Activated effector memory CD4-positive, alpha-beta T cell treated with Interleukin-2 at 50 U/mL for 16 hours (primary cell): ENCODE results near the gene NGEF.

Source experiments
- DNase-seq: peaks from one replicate; pipeline ENCODE4 v3.0.0-alpha.2; 2020

NGEF gene

GRCh38 chr2:233044974-233045605 is 32.0 kb upstream of the NGEF start:
- DNase-seq = no peak

DNA sequence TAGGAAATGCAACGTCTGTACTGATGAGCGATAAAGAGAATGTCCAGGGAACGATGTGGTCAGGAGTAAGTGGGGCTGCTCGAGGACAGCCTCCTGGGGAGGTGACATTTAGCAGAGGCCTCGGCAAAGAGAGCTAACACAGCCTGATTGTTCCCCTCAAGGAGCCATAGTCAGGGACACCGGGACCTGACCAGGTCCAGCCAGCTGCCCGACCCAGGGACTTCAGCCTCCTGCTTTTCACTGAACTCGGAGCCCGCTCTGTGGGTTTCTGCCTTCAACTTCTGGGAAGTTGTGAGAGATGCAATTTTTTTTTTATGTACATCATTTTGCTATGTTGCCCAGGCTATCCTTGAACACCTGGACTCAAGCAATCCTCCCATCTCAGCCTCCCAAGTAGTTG is 29.5 kb upstream of the NGEF start:
- DNase-seq = no peak

- DNase-seq = no peak
These were observed 28.8 kb upstream of the NGEF start for GRCh38 chr2:233041722-233042323.

DNA sequence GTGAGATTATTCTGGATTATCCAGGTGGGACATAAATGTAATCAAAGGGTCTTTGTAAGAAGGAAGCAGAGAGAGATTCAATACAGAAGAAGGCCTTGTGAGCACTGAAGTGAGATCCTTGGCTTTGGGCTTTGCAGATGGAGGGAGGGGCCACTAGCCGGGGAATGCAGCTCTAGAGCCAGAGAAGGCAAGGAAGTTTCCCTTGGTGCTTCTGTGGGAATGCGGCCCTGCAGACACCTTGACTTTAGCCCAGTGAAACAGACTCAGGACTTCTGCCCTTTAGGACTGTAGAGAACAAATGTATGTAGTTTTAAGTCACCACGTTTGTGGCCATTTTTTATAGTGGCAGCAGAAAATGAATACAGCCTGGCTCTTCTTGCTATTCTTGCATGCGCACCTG is 27.5 kb upstream of the NGEF start:
- DNase-seq = no peak

- DNase-seq = no peak
These were observed 26.9 kb upstream of the NGEF start for GRCh38 chr2:233039846-233040530.

GRCh38 chr2:233039212-233039845 is 26.3 kb upstream of the NGEF start:
- DNase-seq = no peak

GRCh38 chr2:233037078-233037477 is 24.0 kb upstream of the NGEF start:
- no peak for DNase-seq

- DNase-seq = no peak
These were observed 23.2 kb upstream of the NGEF start for GRCh38 chr2:233036162-233036838.

DNA sequence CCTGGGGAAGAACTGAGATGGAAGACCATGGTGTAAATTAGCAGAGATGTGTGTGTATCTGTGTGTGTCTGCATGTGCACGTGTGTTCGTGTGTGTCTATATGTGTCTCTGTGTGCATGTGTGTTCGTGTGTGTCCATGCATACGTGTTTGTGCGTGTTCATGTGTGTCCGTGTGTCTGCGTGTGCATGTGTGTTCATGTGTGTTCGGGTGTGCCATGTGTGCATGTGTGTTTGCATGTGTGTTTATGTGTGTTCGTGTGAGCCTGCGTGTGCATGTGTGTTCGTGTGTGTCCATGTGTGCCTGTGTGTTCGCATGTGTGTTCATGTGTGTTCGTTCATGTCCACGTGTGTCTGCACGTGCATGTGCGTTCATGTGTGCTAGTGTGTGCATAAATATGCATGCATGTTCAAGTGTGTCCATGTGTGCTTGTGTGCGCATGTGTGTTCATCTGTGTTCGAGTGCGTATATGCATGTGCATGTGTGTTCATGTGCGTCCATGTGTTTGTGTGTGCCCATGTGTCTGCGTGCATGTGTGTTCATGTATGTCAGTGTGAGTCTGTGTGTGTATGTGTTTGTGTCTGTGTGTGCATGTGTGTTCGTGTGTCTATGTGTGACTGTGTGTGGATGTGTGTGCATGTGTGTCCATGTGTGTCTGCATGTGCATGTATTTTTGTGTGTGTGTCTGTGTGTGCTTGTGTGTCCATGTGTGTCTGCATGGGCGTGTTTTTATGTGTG is 22.5 kb upstream of the NGEF start:
- no peak for DNase-seq

- no peak for DNase-seq
These were observed 21.2 kb upstream of the NGEF start for GRCh38 chr2:233034091-233034882.

- DNase-seq = no peak
These were observed 20.6 kb upstream of the NGEF start for GRCh38 chr2:233033672-233034071.

- DNase-seq = no peak
These were observed 19.7 kb upstream of the NGEF start, which contains the start of gene NEU2 for GRCh38 chr2:233032551-233033320. Gene NEU2, plus strand, starts transcription at chr2:233032672. Its CDS starts 0 bp downstream, at chr2:233032672.

GRCh38 chr2:233031556-233032500 is 18.8 kb upstream of the NGEF start:
- no peak for DNase-seq

DNA sequence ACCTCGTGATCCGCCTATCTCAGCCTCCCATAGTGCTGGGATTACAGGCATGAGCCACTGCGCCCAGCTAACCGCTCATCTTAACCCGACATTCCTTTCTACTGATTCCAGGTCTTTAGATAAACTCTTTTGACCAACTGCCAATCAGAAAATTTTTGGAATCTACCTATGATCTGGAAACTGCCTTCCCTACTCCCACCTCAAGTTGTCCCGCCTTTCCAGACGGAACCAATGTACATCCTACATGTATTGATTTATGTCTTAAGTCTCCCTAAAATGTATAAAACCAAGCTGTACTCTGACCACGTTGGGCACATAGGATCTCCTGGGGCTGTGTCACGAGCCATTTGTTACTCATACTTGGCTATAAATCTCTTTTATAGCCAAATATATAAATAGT is 16.3 kb upstream of the NGEF start:
- no peak for DNase-seq

- DNase-seq = no peak
These were observed 13.2 kb upstream of the NGEF start for GRCh38 chr2:233026198-233026813.

DNA sequence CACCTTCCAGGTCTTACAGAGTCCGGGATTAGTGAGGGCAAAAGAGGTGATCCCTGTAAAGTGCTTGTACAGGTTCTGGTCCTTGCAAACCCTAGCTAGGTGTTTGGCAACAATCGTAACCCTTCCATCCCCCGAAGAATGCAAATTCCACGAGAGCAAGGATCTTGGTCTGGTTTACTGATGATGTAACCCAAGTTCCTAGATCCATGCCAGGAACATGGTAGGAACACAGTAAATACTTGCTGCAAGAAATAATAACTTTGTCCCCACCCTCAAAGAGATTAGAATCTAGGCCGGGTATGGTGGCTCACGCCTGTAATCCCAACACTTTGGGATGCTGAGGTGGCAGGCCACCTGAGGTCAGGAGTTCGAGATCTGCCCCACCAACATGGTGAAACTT is 12.7 kb upstream of the NGEF start:
- no peak for DNase-seq

- no peak for DNase-seq
These were observed 10.8 kb upstream of the NGEF start for GRCh38 chr2:233023761-233024410.

DNA sequence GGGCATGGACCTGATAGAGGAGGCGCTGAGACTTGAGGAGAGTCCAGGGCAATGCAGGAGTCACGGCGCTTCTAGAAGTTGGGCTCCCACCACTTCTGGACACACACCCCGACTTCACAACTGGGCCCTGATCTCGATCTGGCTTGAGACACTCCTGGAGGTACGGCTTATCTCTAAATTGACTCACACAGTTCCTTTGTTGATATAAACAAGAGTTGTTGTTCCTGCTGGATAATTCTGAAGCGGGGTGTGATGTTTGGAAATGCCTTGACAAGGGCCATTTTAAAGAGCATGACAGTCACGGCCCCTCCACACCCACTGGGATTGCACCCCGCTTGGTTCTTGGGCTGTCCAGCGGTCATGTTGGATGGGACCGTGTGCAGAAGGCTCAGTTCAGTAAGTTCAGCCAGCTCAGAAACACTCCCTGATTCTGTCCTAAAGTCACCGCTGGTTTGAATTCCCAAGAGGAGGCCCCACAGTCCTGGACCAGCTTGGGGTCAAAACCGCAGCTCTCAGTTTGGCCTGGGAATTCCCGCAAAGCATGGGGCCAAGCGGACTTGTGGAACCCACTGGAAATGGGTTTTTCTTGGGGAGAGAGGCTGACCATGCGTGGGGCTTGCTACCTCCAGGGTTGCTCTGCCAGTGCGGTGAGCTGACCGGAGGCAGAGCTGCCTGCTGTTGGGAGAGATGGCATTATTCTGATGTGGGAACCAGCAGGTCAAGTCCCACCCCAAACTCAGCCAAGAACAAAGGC is 10.1 kb upstream of the NGEF start:
- DNase-seq = no peak
